NCI-H69 (cell line): ENCODE results near the gene CLN6.
"Not testable (repeated sequence)": the region's sequence is repeated elsewhere in the genome, so short reads cannot be mapped to it uniquely, and the experiment has no call there.

Source experiments
- DNase-seq: peaks from one replicate; lab custom pipeline; 2025; lab: John Stamatoyannopoulos, UW

CLN6 gene

GRCh38 chr15:68256675-68257450 lies 27.3 kb upstream of the CLN6 start:
- peak; percentile 91 for DNase-seq

- DNase-seq, result peak; percentile 83
These were observed 23.5 kb upstream of the CLN6 start for GRCh38 chr15:68252925-68253534.

- no peak for DNase-seq
These were observed 19.7 kb upstream of the CLN6 start for GRCh38 chr15:68249058-68249713.

GRCh38 chr15:68244235-68244634 lies 14.7 kb upstream of the CLN6 start:
- DNase-seq, result no peak

- no peak for DNase-seq
These were observed 11.8 kb upstream of the CLN6 start for GRCh38 chr15:68241088-68241935.

- no peak for DNase-seq
These were observed 9.5 kb upstream of the CLN6 start for GRCh38 chr15:68239025-68239424.

- DNase-seq, result no peak
These were observed 5.5 kb upstream of the CLN6 start for GRCh38 chr15:68235022-68235421.

- not testable (repeated sequence) for DNase-seq
These were observed 5.0 kb upstream of the CLN6 start for GRCh38 chr15:68234520-68234919.

GRCh38 chr15:68234060-68234459 lies 4.5 kb upstream of the CLN6 start:
- DNase-seq, result no peak

- DNase-seq, result no peak
These were observed 3.4 kb upstream of the CLN6 start for GRCh38 chr15:68232937-68233336.

- no peak for DNase-seq
These were observed 2.9 kb upstream of the CLN6 start for GRCh38 chr15:68232449-68232848.

GRCh38 chr15:68231102-68231818 lies 1.7 kb upstream of the CLN6 start:
- no peak for DNase-seq

- peak; percentile 37 for DNase-seq
These were observed 901 bp upstream of the CLN6 start for GRCh38 chr15:68230157-68231100.

GRCh38 chr15:68228971-68229385 lies 550 bp downstream of the CLN6 start:
- no peak for DNase-seq

- DNase-seq, result peak; percentile 49
These were observed 1.2 kb downstream of the CLN6 start for GRCh38 chr15:68228143-68228970.

- DNase-seq, result no peak
These were observed 1.8 kb downstream of the CLN6 start for GRCh38 chr15:68227643-68228142.

- DNase-seq, result not testable (repeated sequence)
These were observed 4.1 kb downstream of the CLN6 start for GRCh38 chr15:68225442-68225841.

GRCh38 chr15:68224546-68225250 lies 4.8 kb downstream of the CLN6 start:
- peak; percentile 18 for DNase-seq

GRCh38 chr15:68224108-68224507 lies 5.4 kb downstream of the CLN6 start:
- no peak for DNase-seq
